GM12878 (cell line): ENCODE data around the gene AHCY. TPM values are rescaled to one million over a fixed set of nuclear protein-coding genes. Genes with fewer than 3 reads are reported as not detected.

Experiments
- ATAC-seq: fragments of 200-7000 bp; cut with Tn5 transposase; 3 replicates; pipeline ENCODE4 v1.9.1; 2020; ENCODE audit warnings: mild to moderate bottlenecking, moderate library complexity
- BruUV-seq: library from RNA; stranded (reverse); fragments of 400-500 nt; replicated peaks from 2 replicates; lab custom pipeline; 2021; lab: Mats Ljungman, UMichigan
- CTCF ChIA-PET: fragments of 300-600 bp; sonication (Branson Sonifier 250); formaldehyde crosslinking; extraction: SDS; loops from one replicate; lab custom pipeline; 2021; ENCODE audit warnings: inconsistent platforms; lab: Yijun Ruan, JAX
- POLR2A ChIA-PET: fragments of 350-600 bp; formaldehyde crosslinking; extraction: SDS; loops from one replicate; lab custom pipeline; 2021; ENCODE audit warnings: inconsistent platforms; lab: Charles Lee
- RAD21 ChIA-PET: fragments of 300-600 bp; sonication (Branson Sonifier 250); formaldehyde crosslinking; loops from one replicate; lab custom pipeline; 2023; ENCODE audit warnings: antibody characterized with exemption; ENCODE audit not compliant: unreplicated experiment; lab: Charles Lee
- SMC1A ChIA-PET: fragments of 300-600 bp; sonication (Branson Sonifier 250); formaldehyde crosslinking; loops from one replicate; lab custom pipeline; 2023; ENCODE audit not compliant: unreplicated experiment, uncharacterized antibody; lab: Charles Lee
- DNase-seq: peaks from one replicate; pipeline ENCODE4 v3.0.0-alpha.2; 2011; ENCODE audit warnings: low read depth, low spot score
- FAIRE-seq: peaks from 3 replicates; lab custom pipeline; 2011; peaks lifted over from hg19 to GRCh38; lab: Jason Lieb, UNC
- H2AFZ ChIP-seq: 2 replicates; pipeline ENCODE4 v1.6.0; 2011; ENCODE audit warnings: low read depth, low read length, control low read depth; ENCODE audit not compliant: control insufficient read depth
- H3K27ac ChIP-seq: 2 replicates; pipeline ENCODE4 v1.5.1; 2011; ENCODE audit warnings: control low read depth; ENCODE audit not compliant: control insufficient read depth, insufficient read depth
- H3K27me3 ChIP-seq, 2 experiments: replicated peaks in 1 of 2; 2 replicates each; pipeline versions ENCODE4 v1.6.0 to v1.6.1; 2011; ENCODE audit warnings: low read length in 1 of 2; ENCODE audit not compliant: control insufficient read depth in 2 of 2, insufficient read depth in 2 of 2
- H3K36me3 ChIP-seq, 2 experiments: 2 replicates each; pipeline ENCODE4 v1.5.1; 2011; ENCODE audit warnings: low read length in 1 of 2; ENCODE audit not compliant: control insufficient read depth in 2 of 2, insufficient read depth in 2 of 2
- H3K4me1 ChIP-seq: 2 replicates; pipeline ENCODE4 v1.6.1; 2011; ENCODE audit warnings: mild to moderate bottlenecking, low read length, moderate library complexity, mixed read lengths; ENCODE audit not compliant: control insufficient read depth, insufficient read depth
- H3K4me2 ChIP-seq: 2 replicates; pipeline ENCODE4 v1.6.0; 2011; ENCODE audit warnings: control low read depth; ENCODE audit not compliant: control insufficient read depth, insufficient read depth
- H3K4me3 ChIP-seq: fragments of 200-600 bp; sonication (generic); 2 replicates; pipeline ENCODE4 v1.5.1; 2016
- H3K79me2 ChIP-seq: 2 replicates; pipeline ENCODE4 v1.6.0; 2011; ENCODE audit warnings: low read length; ENCODE audit not compliant: control insufficient read depth, insufficient read depth
- H3K9ac ChIP-seq: 2 replicates; pipeline ENCODE4 v1.8.0; 2011; ENCODE audit warnings: low read length, control low read depth, mixed read lengths; ENCODE audit not compliant: control insufficient read depth, insufficient read depth
- H3K9me3 ChIP-seq: replicated peaks from 3 replicates; pipeline ENCODE4 v1.5.1; 2011; ENCODE audit warnings: mild to moderate bottlenecking, low read length; ENCODE audit not compliant: control insufficient read depth, insufficient read depth
- H4K20me1 ChIP-seq: 2 replicates; pipeline ENCODE4 v1.6.0; 2011; ENCODE audit not compliant: control insufficient read depth, insufficient read depth
- ASH2L ChIP-seq: fragments of 300-600, 200-600 bp; sonication (generic); IDR thresholded peaks from 2 replicates; pipeline ENCODE4 v1.6.1; 2017; ENCODE audit warnings: low read depth, mild to moderate bottlenecking, borderline replicate concordance
- CEBPB ChIP-seq, 2 experiments: fragments of 150-350 bp in 1 of 2; IDR thresholded peaks; 2 replicates each; pipeline ENCODE4 v1.6.1; 2012 to 2014; ENCODE audit warnings: low read depth in 2 of 2, low read length in 2 of 2, borderline replicate concordance in 1 of 2, inconsistent platforms in 1 of 2
- E2F4 ChIP-seq: IDR thresholded peaks from 2 replicates; pipeline ENCODE4 v1.6.1; 2012; ENCODE audit warnings: low read depth, low read length, improper control_type of control experiment
- FOS ChIP-seq: IDR thresholded peaks from 3 replicates; pipeline ENCODE4 v1.6.1; 2011; ENCODE audit warnings: borderline replicate concordance; ENCODE audit not compliant: insufficient read length; ENCODE audit errors: extremely low read depth
- FOXK2 ChIP-seq: fragments of 450-650 bp; IDR thresholded peaks from 2 replicates; pipeline ENCODE4 v1.6.1; 2017; ENCODE audit warnings: mild to moderate bottlenecking, moderate library complexity
- HDAC2 ChIP-seq: fragments of 200-600 bp; sonication (generic); IDR thresholded peaks from 2 replicates; pipeline ENCODE4 v1.6.1; 2017
- MEF2B ChIP-seq: fragments of 450-650 bp; IDR thresholded peaks from 2 replicates; pipeline ENCODE4 v1.6.1; 2018; ENCODE audit warnings: mild to moderate bottlenecking, moderate library complexity; ENCODE audit not compliant: partially characterized antibody, poor library complexity, severe bottlenecking
- NBN ChIP-seq: fragments of 450-650 bp; IDR thresholded peaks from 2 replicates; pipeline ENCODE4 v1.6.1; 2016
- RAD21 ChIP-seq: IDR thresholded peaks from 2 replicates; pipeline ENCODE4 v1.6.1; 2011; ENCODE audit warnings: mild to moderate bottlenecking, low read depth, low read length, moderate library complexity; ENCODE audit not compliant: insufficient read depth
- SMC3 ChIP-seq: IDR thresholded peaks from 2 replicates; pipeline ENCODE4 v1.6.1; 2011; ENCODE audit warnings: low read length, improper control_type of control experiment, borderline replicate concordance
- SRF ChIP-seq, 2 experiments: IDR thresholded peaks; 2 replicates each; pipeline ENCODE4 v1.6.1; 2011; ENCODE audit warnings: low read depth in 2 of 2, low read length in 2 of 2, mild to moderate bottlenecking in 1 of 2, moderate library complexity in 1 of 2
- STAT1 ChIP-seq: fragments of 450-650 bp; conservative IDR thresholded peaks from 2 replicates; pipeline ENCODE4 v1.6.1; 2014; ENCODE audit warnings: antibody characterized with exemption, mild to moderate bottlenecking
- TAF1 ChIP-seq: IDR thresholded peaks from 2 replicates; pipeline ENCODE4 v1.6.1; 2011; ENCODE audit warnings: mild to moderate bottlenecking, low read depth, low read length, borderline replicate concordance
- TCF12 ChIP-seq: IDR thresholded peaks from 2 replicates; pipeline ENCODE4 v1.6.1; 2011; ENCODE audit warnings: low read depth, mild to moderate bottlenecking, low read length
- ZBTB33 ChIP-seq: fragments of 450-650 bp; IDR thresholded peaks from 2 replicates; pipeline ENCODE4 v1.6.1; 2017; ENCODE audit warnings: mild to moderate bottlenecking
- ZBTB40 ChIP-seq: fragments of 450-650 bp; IDR thresholded peaks from 2 replicates; pipeline ENCODE4 v1.6.1; 2016; ENCODE audit warnings: mild to moderate bottlenecking, moderate library complexity, borderline replicate concordance
- WGBS: methylation state at CpG from one replicate; pipeline ENCODE4 v1.1.6; 2016; ENCODE audit warnings: low lambda C conversion rate; ENCODE audit not compliant: insufficient replicate concordance, insufficient coverage; ENCODE audit errors: missing lambda C conversion rate; 5-methylcytosine and 5-hydroxymethylcytosine counted together
- in situ Hi-C: fragments of 300-500 bp; cut with MboI; formaldehyde crosslinking; loops from 9 replicates; pipeline ENCODE4 v1.14.3; 2018; ENCODE audit warnings: mixed read lengths
- intact Hi-C: fragments of 100-400 bp; cut with micrococcal nuclease; formaldehyde crosslinking; loops from one replicate; pipeline ENCODE4 v1.14.2; 2022; ENCODE audit not compliant: unreplicated experiment
- polyA plus RNA-seq, 11 experiments: library from polyadenylated mRNA; depleted of rRNA in 4 of 11; unstranded in 6 of 11; stranded (reverse) in 5 of 11; fragments of >200 nt; fragmentation: Nextera tagmentation in 4 of 11; fragmentation: Illumina TruSeq in 1 of 11; extraction: Ambion mirVana in 4 of 11; extraction: Trizol in 1 of 11; gene quantifications; 1 replicate in 1 of 11; 2 replicates in 10 of 11; pipeline versions ENCODE4 v1.2.1 to v1.2.3, GENCODE V29; 2011 to 2016; ENCODE audit warnings: inconsistent platforms in 2 of 11, missing spikeins in 2 of 11, low read depth in 1 of 11
- total RNA-seq, 4 experiments: library from RNA; depleted of rRNA in 3 of 4; stranded (reverse); fragments of >200 nt in 3 of 4; fragmentation: Illumina TruSeq in 1 of 4; extraction: Trizol in 1 of 4; gene quantifications; 2 replicates each; pipeline versions ENCODE4 v1.2.1 to v1.2.3, GENCODE V29; 2013 to 2021

AHCY gene
- total and polyA plus RNA-seq, 10 of the 15 experiments (the other 5 are each of a cell fraction or from before 2014, with no cell fraction given): 84.9 to 223 (median 181) TPM

GRCh38 chr20:34290471-34290870 lies 12.7 kb downstream of the AHCY start:
- ChIA-PET RAD21 (no interaction called here), POLR2A (no interaction called here), SMC1A (interaction anchor here (0.7 kb wide), 1 partner anchor 230 kb away, joined by 3 read pairs; no protein-coding TSS in a partner anchor), CTCF (no interaction called here)
- DNase-seq (no peak), FAIRE-seq (no peak), ATAC-seq (no peak)
- H3K4me2 ChIP-seq: no peak overlapping the region
- in situ Hi-C loops: no loop called here
- no peak overlapping the region for H2AFZ ChIP-seq
- H3K4me1 ChIP-seq: no peaks in the 10 kb centered on the region
- no peaks in the 10 kb centered on the region for H3K9me3 ChIP-seq
- H4K20me1 ChIP-seq: no peaks in the 10 kb centered on the region
- no TSS peak for BruUV-seq
- H3K27ac ChIP-seq: no peak overlapping the region
- H3K79me2 ChIP-seq: no peaks in the 10 kb centered on the region; the same call in 1 of the 2 replicates
- no peak overlapping the region for H3K4me3 ChIP-seq
- TF ChIP-seq SMC3 (no peak), SRF (IDR thresholded peaks at IDR 0.05; ENCODE audit: low read depth in 2 of 2, low read length in 2 of 2) (no peak), E2F4 (no peak), ASH2L (no peak), MEF2B (no peak), HDAC2 (no peak), FOXK2 (no peak), CEBPB (IDR thresholded peaks at IDR 0.05; ENCODE audit: borderline replicate concordance in 1 of 2, low read depth in 2 of 2, low read length in 2 of 2) (no peak), TCF12 (no peak), ZBTB33 (no peak), TAF1 (no peak), FOS (no peak), STAT1 (no peak), RAD21 (no peak), ZBTB40 (no peak), NBN (no peak)
- H3K36me3 ChIP-seq: peaks cover 43 to 53% of the 10 kb centered on the region in 2 experiments
- intact Hi-C loops: no loop called here
- no peaks in the 10 kb centered on the region for H3K27me3 ChIP-seq
- 98% methylated on average over 11 of the region's 11 CpGs for WGBS
- H3K9ac ChIP-seq: no peak overlapping the region
